HEK293T (cell line): ENCODE measurements around the gene NEMP2.
"Not testable (repeated sequence)": the region's sequence is repeated elsewhere in the genome, so short reads cannot be mapped to it uniquely, and the experiment has no call there.

Experiments
- CTCF ChIA-PET: fragments of 350-600 bp; formaldehyde crosslinking; extraction: SDS; loops from one replicate; lab custom pipeline; 2021; ENCODE audit warnings: antibody characterized with exemption, inconsistent platforms; lab: Yijun Ruan, JAX
- POLR2A ChIA-PET: fragments of 350-600 bp; formaldehyde crosslinking; extraction: SDS; loops from one replicate; lab custom pipeline; 2020; ENCODE audit warnings: antibody characterized with exemption, inconsistent platforms; lab: Yijun Ruan, JAX
- DNase-seq: peaks from one replicate; pipeline ENCODE4 v3.0.0; 2012; ENCODE audit warnings: mixed read lengths; ENCODE audit errors: extremely low spot score
- ARNT ChIP-seq: fragments of 450-650 bp; IDR thresholded peaks from 2 replicates; pipeline ENCODE4 v1.6.1; 2017; ENCODE audit warnings: mild to moderate bottlenecking
- BHLHE40 ChIP-seq: fragments of 450-650 bp; IDR thresholded peaks from 2 replicates; pipeline ENCODE4 v1.6.1; 2016; ENCODE audit warnings: mild to moderate bottlenecking, moderate library complexity, borderline replicate concordance
- CTBP1 ChIP-seq: fragments of 450-650 bp; IDR thresholded peaks from 2 replicates; pipeline ENCODE4 v1.6.1; 2016; ENCODE audit warnings: borderline replicate concordance
- ELF4 ChIP-seq: fragments of 450-650 bp; IDR thresholded peaks from 2 replicates; pipeline ENCODE4 v1.6.1; 2017; ENCODE audit warnings: antibody characterized with exemption
- FOXA1 ChIP-seq: fragments of 450-650 bp; IDR thresholded peaks from 2 replicates; pipeline ENCODE4 v1.6.1; 2016; ENCODE audit warnings: mild to moderate bottlenecking
- FOXK2 ChIP-seq: fragments of 450-650 bp; IDR thresholded peaks from 2 replicates; pipeline ENCODE4 v1.6.1; 2016; ENCODE audit warnings: mild to moderate bottlenecking
- FOXM1 ChIP-seq: fragments of 450-650 bp; IDR thresholded peaks from 2 replicates; pipeline ENCODE4 v1.6.1; 2017; ENCODE audit warnings: mild to moderate bottlenecking, borderline replicate concordance
- HDGF ChIP-seq: fragments of 450-650 bp; IDR thresholded peaks from 2 replicates; pipeline ENCODE4 v1.6.1; 2017; ENCODE audit warnings: antibody characterized with exemption, borderline replicate concordance
- L3MBTL2 ChIP-seq: fragments of 450-650 bp; conservative IDR thresholded peaks from 2 replicates; pipeline ENCODE4 v1.6.1; 2016; ENCODE audit warnings: mild to moderate bottlenecking
- LEF1 ChIP-seq: fragments of 450-650 bp; IDR thresholded peaks from 2 replicates; pipeline ENCODE4 v1.6.1; 2017; ENCODE audit warnings: mild to moderate bottlenecking, borderline replicate concordance
- NFRKB ChIP-seq: fragments of 450-650 bp; IDR thresholded peaks from 2 replicates; pipeline ENCODE4 v1.6.1; 2016; ENCODE audit warnings: mild to moderate bottlenecking, moderate library complexity
- SP1 ChIP-seq: fragments of 450-650 bp; IDR thresholded peaks from 2 replicates; pipeline ENCODE4 v1.6.1; 2017
- SUZ12 ChIP-seq: fragments of 450-650 bp; IDR thresholded peaks from 2 replicates; pipeline ENCODE4 v1.6.1; 2016; ENCODE audit warnings: mild to moderate bottlenecking
- TARDBP ChIP-seq: fragments of 450-650 bp; IDR thresholded peaks from 2 replicates; pipeline ENCODE4 v1.6.1; 2016
- ZNF384 ChIP-seq: fragments of 450-650 bp; IDR thresholded peaks from 2 replicates; pipeline ENCODE4 v1.6.1; 2016
- TF ChIP-seq, protein P1 (sequence below): fragments of 450-650 bp; IDR thresholded peaks from 2 replicates; pipeline ENCODE4 v1.6.1; 2016

NEMP2 gene

DNA sequence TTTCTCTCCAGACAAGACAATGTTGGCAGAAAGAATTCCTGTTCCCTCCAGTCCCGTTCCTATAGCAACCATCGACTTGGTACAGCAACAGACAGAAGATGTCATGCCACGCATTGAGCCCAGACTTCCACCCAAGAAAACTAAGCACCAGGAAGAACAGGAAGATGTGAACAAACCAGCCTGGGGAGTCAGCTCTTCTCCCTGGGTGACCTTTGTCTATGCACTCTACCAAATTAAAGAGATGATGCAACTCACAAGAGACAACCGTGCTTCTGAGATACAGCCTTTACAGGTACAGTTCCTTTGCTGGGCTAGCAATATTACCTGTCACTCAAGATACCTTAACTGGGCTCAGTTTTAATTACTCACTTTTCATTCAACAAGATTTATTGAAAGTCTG is 37.1 kb downstream of the NEMP2 start:
- TF ChIP-seq, protein P1, sequence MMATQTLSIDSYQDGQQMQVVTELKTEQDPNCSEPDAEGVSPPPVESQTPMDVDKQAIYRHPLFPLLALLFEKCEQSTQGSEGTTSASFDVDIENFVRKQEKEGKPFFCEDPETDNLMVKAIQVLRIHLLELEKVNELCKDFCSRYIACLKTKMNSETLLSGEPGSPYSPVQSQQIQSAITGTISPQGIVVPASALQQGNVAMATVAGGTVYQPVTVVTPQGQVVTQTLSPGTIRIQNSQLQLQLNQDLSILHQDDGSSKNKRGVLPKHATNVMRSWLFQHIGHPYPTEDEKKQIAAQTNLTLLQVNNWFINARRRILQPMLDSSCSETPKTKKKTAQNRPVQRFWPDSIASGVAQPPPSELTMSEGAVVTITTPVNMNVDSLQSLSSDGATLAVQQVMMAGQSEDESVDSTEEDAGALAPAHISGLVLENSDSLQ, result peak; percentile 29; the same call in 1 of the 2 replicates
- TF ChIP-seq HDGF, result no peak
- ChIA-PET POLR2A (no interaction called here), CTCF (no interaction called here)
- no peak for DNase-seq

DNA sequence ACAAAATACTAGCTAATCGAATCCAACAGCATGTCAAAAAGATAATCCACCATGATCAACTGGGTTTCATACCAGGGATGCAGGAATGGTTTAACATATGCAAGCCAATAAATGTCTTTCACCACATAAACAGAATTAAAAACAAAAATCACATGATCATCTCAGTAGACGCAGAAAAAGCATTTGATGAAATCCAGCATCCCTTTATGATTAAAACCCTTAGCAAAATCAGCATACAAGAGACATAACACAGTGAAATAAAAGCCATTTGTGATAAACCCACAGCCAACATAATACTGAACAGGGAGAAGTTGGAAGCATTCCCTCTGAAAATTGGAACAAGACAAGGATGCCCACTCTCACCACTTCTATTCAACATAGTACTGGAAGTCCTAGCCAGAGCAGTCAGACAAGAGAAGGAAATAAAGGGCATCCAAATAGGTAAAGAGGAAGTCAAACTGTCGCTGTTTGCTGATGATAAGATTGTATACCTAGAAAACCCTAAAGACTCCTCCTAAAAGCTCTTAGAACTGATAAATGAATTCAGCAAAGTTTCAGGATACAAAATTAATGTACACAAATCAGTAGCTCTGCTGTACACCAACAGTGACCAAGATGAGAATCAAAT is 39.8 kb downstream of the NEMP2 start:
- POLR2A ChIA-PET, DNase-seq, CTCF ChIA-PET: not testable (repeated sequence)

DNA sequence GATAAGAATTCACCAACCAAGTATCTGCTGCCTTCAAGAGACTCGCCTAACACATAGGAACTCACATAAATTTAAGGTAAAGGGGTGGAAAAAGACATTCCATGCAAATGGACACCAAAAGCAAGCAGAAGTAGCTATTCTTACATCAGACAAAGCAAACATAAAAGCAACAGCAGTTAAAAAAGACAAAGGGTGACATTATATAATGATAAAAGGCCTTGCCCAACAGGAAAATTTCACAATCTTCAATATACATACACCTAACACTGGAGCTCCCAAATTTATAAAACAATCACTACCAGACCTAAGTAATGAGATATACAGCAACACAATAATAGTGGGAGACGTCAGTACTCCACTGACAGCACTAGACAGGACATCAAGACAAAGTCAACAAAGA is 41.4 kb downstream of the NEMP2 start:
- TF ChIP-seq SUZ12 (no peak), FOXM1 (no peak), LEF1 (no peak), NFRKB (no peak), SP1 (no peak), CTBP1 (no peak), FOXA1 (no peak), ARNT (no peak), FOXK2 (no peak), ELF4 (no peak), BHLHE40 (no peak), ZNF384 (no peak), HDGF (no peak), L3MBTL2 (no peak), TARDBP (no peak)
- TF ChIP-seq, protein P1, result no peak
- POLR2A ChIA-PET, result no interaction called here
- no peak for DNase-seq
- CTCF ChIA-PET, result no interaction called here

DNA sequence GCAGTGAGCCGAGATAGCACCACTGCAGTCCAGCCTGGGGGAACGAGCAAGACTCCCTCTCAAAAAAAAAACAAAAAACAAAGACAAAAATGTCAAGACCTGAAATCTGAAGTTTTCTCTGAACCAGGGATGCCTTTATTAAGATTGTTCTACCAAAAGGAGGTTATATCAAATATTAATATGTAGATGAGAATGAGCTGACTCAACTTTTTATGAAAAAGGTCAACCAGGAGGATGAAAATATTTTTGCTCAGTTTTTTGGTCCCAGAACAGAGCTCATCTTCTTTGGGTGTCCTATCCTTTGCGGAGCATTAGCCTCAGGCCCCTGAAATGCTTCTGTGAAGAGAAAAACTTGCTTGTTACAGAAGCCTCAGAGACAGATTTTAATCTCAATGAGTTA is 44.0 kb downstream of the NEMP2 start:
- CTCF ChIA-PET, result no interaction called here
- POLR2A ChIA-PET, result no interaction called here

DNA sequence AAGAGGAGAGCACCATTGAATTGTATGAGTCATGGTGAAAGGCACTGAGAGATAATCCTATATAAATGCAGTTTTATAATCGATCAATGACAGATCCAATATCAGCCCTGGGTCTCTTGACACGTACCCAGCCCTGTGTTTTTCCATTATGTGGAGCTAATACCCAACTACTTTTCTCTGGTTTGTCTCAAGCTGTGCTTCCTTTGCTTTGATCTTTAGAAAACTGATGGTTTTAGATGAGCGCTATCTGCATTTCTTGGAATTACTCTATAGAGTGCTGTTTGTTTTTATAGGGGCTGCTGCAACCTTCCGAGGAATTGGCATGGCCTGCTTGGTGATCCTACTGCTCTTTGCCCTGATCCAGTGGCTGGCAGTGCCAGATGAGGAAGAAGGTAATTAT is 45.0 kb downstream of the NEMP2 start:
- DNase-seq, result no peak
- TF ChIP-seq SUZ12 (no peak), ELF4 (no peak), CTBP1 (no peak), TARDBP (no peak), ARNT (no peak)
- ChIA-PET POLR2A (no interaction called here), CTCF (no interaction called here)

More for the DNA sequence above, 44.0 kb downstream of the NEMP2 start:
- DNase-seq, result no peak
- no peak for TF ChIP-seq HDGF
- TF ChIP-seq SUZ12, result no peak
- TF ChIP-seq ZNF384, result no peak
- no peak for TF ChIP-seq ELF4
- TF ChIP-seq BHLHE40, result no peak
- no peak for TF ChIP-seq ARNT
- TF ChIP-seq TARDBP, result no peak
- TF ChIP-seq, protein P1, result no peak
- TF ChIP-seq L3MBTL2, result no peak
- no peak for TF ChIP-seq NFRKB

DNA sequence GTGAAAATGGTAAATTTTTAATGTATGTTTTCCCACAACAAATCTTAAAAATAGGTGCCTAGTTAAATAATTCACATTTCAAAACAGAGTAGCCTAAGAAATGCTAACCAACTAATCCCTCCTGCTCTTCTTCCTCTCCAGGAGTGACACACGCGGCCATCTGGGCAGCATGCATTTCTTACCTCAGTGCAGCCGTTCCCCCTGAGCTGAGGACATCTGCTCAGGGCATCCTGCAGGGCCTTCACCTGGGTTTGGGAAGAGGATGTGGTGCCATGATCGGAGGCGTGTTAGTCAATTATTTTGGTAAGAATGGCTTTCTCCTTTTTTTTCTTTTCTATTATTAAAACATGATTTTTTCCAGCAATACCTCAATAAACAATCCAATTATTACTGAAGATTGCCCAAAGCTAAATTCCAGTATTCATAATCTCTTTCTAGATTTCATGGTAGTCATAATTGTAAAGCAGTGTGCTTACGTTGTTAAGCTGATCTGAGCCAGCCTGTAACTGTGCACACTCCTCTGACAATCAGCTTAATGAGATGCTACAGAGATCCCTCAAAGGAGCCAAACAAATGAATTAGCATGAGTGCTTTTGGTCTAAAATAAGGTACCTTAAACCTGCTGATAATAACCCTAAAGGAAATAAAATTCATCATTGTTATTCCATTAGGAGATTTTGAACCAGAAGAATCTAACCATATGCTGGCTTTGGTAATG is 45.8 kb downstream of the NEMP2 start:
- ChIA-PET CTCF (interaction anchor here (0.6 kb wide), 1 partner anchor 404 kb away, joined by 4 read pairs; no protein-coding TSS in a partner anchor), POLR2A (no interaction called here)
- no peak for DNase-seq
- TF ChIP-seq, protein P1, result no peak
- TF ChIP-seq CTBP1 (no peak), NFRKB (no peak), LEF1 (no peak), ELF4 (no peak), BHLHE40 (no peak), FOXK2 (no peak), L3MBTL2 (no peak), SUZ12 (no peak), HDGF (no peak), ZNF384 (no peak), SP1 (no peak), ARNT (no peak), FOXM1 (no peak)
